ENCODE data around the gene RGS7.
"Not testable (repeated sequence)": the region's sequence is repeated elsewhere in the genome, so short reads cannot be mapped to it uniquely, and the experiment has no call there.

RGS7 gene

DNA sequence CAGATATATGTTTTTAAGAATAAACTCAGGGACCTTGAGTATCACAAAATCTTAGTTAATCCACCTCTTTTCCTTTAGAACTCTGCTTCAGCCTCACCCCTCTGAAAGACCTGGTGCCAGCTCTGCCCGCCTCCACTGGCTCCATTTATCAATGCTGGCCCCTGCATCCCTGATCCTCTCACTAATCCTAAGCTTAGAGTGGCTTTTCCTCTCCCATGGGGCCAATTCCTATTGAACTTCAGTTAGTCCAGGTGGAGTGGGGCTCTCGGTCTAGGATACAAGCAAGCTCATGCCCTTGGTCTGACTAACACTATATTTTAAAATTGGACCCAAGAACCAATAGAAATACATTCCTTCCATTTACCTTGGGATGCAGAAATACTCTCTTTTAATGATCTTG lies 87.0 kb downstream of the RGS7 start:
- no peak for DNase-seq

DNA sequence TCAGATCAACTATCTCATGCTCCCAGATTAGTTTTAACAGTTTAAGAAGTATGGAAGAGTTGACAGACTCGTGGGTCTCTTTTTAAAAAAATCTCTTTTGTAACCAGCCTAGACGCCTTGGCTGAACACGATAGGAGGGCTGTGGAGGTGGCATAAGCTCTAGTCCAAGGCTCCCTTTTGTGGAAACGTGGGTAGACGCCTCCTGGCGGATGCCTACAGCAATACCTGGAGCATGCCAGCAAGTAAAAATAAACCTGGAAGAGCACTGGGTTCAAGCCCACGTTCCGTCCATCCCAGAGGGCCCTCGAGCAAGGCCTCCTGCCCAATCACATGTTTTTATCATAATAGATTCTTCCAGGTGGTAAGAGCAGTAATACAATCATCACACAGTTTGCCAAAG lies 87.9 kb downstream of the RGS7 start:
- no peak for DNase-seq

DNA sequence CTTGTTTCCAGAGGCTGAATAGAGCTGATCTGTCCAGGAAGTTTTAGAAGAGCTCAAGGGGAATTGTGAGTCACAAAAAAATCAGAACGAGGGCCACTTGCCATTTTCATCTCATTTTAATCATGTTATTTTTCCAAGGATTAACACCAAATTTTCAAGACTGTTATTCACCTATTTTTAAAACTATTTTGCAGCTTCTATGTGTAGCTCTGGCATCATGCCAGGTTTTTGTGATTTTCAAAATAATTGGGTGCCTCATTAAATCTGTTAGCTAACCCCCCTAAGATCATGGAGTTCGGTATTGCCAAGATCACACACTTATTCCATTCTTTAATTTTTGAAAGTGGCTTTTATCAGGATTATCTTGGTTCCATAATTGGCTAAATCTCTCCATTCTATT lies 90.9 kb downstream of the RGS7 start:
- DNase-seq = no peak

DNA sequence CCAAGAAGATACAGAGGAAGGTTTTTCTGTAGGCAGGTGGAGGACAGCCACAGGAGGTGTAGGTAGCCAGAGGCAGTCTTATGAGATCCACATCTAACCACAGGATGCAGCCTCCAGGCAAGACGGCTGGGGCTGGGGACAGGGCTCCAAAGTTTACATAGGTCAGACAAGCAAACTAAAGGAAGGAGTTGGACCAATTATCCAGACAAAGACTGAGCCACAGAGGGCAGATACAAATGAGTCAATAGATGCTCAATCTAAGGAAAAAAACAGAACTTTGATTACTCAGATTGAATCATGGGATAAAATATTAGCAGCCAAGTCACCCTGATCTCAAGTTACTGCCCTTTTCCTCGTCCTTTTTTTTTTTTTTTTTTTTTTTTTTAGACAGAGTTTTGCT lies 91.6 kb downstream of the RGS7 start:
- no peak for DNase-seq

DNA sequence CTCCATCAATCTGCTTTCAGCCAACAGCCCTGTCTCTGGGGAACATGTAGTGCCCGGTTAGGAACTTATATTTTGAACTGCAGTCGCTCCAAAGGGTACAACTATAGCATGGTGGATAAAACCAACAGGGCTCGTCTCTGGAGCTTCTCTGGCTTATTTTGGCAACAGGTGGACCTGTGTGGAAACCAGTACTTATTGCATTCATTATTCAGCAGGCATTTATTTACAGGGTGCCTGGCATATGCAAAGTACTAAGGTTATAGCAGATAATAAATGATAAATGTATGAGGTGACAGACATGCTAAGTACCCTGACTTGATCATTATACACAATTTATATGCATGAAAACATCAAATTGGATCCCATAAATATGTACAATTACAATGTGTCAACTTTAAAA lies 93.7 kb downstream of the RGS7 start:
- DNase-seq = no peak

DNA sequence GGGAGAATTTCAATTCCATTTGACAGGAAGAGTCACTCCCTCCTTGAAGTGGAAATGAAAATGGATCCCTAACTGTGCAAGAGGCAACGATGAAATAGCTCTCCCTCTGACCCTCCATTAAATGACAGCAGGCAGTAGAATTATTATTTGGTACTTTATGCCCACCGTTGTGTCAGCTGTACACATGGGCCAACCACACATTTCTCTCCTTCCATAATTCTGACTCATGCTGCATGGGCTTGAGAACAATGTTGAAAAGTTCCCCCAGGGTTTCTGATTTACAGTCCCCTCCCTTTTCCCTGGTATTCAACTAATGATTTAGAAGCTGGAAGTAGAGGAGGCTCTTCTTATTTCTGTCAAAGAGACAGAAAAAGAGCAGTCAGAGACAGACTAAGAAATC lies 103.5 kb downstream of the RGS7 start:
- DNase-seq = no peak

DNA sequence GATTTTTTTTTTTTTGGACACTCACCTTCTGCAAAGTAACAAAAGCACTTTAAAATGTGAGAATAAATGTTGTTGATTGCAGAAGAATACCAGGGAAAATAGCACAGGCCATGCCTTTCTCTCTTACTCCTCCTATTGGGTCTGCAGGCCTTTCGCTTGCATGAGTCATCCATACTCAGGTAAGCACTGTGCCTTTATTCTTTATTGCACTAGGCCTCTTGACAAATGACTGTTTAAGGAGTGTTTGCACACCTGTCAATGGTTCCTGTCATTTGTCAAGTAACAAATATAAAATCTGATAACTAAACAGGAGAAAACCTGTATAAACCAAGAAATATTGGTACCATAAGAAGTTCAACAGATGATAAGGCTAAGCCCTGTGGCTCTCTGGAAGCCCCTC lies 106.5 kb downstream of the RGS7 start:
- no peak for DNase-seq

DNA sequence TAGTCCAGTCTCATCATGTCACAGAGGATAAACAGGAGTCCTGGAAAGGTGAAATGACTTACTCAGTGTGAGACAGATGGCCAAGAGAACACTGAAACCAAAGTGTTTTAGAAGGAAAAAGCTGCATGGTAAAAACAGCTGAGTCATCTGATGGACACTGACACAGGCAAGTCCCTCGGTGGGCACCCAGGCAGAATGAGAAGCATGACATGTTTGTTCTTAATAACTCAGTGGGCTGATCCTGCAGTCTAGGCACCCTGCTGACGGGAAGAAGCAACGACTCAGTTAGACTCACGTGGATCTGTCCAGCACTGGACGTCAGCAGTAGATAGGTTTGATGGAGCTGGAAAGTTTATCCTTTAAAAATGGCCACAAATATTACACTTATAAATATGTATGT lies 116.9 kb downstream of the RGS7 start:
- no peak for DNase-seq

DNA sequence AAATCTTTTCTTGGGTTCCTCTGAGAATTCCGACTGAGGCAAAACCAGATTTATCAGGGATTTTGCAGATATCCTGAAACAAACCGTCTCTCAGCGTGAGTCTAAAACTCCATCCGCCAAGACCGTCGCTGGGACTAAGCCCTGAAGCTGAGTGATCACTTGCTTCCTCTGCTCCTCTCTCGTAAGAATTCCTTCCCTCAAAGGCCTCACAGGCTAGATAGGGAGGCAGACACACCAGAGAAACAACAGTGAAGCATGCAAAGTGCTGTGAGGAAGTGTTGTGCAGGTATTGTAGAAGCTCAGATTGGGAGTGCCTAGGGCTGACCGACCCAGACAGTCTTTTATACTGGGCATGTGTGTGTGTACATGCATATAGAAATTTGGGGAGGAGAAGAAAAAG lies 119.1 kb downstream of the RGS7 start:
- no peak for DNase-seq

DNA sequence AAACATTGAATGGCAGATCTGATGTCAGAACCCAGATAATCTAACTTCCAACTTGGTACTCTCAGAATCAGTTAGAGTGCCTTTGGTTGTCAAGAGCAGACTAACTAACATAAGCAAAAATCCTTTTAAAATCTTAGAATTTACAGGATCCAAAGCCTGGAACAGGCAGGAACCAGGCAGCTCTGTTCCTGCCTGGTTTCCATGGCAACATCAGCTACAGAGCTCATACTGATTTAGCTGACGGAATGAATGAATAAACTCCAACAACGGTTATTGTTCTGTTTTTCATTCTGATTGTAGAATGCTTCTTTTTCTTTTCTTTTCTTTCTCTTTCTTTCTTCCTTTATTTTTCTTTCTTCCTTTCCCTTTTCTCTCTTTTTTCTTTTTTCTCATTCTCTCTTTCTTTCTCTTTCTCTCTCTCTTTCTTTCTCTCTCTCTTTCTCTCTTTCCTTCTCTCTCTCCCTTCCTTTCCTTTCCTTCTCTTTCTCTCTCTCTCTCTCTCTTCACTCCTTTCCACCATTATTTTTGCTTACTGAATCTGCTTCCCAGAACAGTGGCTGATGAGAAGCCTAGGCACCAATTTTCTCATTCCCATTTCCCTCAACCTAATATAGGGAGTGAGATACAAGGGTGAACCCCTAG lies 121.6 kb downstream of the RGS7 start:
- no peak for DNase-seq

DNA sequence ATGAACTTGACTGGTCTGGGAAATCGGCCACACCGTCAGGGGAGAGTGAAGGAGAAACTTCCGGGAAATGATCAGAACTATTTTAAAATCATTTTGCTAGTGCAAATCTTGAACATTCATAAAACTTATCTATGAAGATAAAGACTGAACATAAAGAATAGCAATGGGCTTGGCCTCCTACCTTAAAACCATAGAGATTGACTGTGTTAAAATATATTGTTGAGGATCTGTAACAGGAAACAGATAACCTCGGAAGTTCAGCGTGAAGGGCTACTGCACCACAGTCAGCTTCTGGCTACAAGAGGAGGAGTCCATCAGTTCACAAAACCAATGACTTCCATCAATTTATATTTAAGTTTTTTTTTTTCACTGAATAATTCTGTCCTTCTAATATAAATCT lies 127.3 kb downstream of the RGS7 start:
- DNase-seq = no peak

DNA sequence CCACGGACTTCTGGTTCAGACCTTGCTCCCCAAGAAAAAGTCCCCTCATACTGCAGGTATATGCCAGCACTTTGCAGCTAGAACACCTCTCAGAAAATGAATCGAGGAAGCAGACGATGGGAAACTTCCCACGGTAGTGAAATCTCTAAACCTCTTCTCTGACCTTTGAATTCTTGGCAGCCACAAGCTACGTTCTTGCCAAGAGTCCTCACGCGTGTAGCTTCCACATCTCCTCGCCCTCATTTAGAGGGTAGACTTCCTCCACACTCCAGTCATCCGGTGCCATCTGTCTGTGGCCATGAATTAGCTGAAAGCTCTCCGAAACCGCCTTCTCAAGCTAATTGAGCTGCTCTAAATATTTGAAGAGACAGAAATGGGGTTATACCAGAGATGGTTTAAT lies 127.8 kb downstream of the RGS7 start:
- DNase-seq = no peak

DNA sequence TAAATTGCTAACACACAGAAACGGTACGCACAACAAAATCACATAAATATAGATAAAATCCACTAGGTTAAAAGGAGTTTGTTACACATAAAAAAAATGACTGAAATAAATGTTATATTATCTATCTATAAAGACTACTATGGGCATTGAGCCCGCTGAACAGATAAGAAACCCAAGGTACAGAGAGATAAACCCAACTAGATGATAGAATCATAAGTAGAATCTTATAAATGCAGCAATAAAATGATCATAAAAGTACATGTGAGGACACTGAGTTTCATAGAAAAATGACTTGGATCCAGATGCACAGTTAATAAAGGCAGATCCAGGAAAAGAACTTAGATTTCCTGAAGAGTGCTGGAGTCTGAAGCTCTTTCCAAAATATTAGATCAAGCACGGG lies 128.7 kb downstream of the RGS7 start:
- DNase-seq = no peak

DNA sequence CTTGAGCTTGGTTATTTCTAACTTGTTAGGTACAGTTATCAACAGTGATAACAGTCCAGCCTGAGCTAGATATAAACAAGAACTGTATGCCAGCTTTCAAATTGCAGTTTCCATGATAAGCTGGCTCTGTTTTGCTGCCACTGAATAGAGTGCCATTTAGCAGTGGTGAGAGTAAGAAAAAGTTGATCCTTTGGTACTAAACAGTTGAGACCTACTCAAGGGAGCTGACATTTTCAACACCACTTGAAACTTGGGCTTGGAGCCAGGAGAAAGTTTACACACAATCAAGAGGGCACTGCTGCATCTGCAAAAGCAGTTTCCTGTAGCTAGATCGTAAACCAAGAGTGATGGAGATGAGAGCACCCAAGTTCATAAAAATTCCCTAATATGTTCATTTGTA lies 131.3 kb downstream of the RGS7 start:
- no peak for DNase-seq

DNA sequence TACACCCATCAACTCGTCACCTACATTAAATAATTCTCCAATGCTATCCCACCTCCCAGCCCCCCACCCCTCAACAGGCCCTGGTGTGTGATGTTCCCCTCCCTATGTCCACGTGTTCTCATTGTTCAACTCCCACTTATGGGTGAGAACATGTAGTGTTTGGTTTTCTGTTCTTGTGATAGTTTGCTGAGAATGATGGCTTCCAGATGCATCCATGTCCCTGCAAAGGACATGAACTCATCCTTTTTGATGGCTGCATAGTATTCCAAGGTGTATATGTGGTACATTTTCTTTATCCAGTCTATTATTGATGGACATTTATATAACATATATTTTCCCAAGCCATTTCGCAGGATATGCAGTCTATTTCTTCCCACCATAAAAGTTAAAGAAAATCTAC lies 132.8 kb downstream of the RGS7 start:
- DNase-seq = not testable (repeated sequence)

DNA sequence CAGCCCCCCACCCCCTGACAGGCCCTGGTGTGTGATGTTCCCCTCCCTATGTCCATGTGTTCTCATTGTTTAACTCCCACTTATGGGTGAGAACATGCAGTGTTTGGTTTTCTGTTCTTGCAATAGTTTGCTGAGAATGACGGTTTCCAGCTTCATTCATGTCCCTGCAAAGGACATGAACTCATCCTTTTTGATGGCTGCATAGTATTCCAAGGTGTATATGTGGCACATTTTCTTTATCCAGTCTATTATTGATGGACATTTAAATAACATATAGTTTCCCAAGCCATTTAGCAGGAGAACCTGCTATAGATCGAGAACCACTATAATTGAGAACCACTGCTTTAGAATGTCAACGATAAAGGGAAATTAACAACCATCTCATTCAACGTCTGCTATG lies 134.2 kb downstream of the RGS7 start:
- DNase-seq = not testable (repeated sequence)

DNA sequence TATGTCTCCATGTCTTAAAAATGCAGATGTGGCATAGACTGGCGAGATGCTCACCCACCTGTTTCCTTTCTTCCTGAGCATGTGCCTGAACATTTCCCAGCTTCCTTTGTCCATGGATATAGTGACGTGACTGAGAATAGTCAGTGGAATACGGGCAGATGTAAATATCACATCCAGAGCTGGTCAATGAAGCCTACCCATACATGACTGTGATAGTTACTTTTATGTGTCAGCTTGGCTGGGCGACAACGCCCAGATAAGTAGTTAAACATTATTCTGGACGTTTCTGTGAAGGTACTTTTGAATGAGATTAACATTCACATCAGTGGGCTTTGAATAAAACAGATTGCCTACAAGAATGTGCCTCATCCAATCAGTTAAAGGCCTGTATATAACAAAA lies 135.7 kb downstream of the RGS7 start:
- no peak for DNase-seq

DNA sequence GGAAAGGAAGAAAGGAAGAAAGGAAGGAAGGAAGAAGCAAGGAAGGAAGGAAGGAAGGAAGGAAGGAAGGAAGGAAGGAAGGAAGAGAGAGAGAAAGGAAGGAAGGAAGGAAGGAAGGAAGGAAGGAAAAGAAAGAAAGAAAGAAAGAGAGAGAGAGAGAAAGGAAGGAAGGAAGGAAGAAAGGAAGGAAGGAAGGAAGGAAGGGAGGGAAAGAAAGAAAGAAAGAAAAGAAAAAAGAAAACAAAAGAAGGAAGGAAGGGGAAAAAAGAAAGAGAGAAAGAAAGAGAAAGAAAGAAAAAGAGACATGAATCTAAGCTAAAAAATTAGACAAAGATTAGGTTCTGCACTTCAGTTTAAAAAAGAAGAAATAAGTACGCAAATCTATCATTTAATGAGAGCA lies 136.1 kb downstream of the RGS7 start:
- not testable (repeated sequence) for DNase-seq

DNA sequence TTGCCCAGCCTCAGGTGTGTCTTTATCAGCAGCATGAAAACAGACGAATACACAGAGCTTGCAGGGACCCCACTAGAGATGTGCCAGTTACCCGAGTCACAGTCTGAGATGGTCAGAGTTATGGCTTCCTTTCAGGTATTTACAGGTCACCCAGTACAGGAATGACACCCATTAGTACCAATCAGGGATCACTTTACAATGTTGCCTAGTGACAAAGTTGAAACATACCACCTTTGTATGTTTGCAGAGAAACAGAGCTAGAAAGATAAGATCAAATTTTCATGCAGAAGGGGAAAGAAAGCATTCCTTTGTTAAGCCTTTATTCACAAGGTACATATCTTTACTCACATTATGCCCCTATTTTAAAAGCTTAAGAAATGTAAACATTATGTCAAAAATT lies 137.6 kb downstream of the RGS7 start:
- no peak for DNase-seq

DNA sequence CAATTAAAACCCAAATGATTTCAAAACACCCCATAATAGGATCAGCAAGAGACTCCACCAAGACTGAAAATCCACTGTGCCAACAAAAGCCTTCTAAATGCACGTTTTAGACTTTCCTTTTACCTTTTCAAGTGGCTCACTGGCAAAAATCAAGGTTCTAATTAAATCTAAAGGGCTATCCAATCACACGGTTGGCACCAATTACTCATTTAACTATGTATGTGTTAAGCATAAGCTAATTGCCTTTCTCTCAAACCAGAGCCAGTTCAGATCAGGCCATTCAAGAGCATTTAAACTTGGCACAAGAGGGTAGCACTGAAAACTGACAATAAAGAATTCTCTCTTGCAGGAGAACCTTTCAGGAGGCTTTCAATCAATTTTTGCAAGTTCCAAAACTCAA lies 139.5 kb downstream of the RGS7 start:
- DNase-seq = no peak

DNA sequence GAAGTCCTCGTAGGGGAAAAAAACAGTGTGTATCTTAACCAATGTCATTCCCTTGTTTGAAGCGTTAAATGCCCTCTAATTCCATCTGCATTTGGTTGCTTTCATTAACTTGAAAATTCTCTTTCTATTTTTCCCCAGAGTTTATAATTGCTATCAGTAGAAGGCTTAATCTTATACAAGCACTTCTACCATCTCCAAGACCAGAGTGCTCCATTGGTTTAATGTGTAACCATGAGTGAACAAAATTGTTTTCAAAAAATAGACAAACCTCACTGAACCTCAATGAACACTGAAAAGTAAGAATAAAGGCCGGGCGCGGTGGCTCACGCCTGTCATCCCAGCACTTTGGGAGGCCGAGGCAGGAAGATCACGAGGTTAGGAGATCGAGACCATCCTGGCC lies 141.3 kb downstream of the RGS7 start:
- DNase-seq = no peak

DNA sequence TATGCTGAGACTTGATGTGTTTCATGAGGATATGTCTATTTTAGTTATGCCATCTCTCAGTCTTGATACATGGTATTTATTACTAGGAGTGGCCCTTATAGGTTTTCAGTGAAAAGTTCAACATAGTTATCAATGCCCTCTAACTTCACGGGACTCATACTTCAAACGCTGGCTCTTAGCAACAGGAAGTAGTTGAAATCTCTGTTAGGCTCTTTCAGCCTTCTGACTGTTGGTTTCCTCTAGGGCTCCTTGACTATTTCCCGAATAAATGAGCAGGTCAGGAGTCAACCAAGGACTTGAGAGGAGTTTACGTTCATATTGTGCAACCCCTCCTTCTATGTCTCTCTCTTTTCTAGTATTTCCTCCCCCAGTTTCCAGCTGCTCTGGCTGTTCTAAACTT lies 141.8 kb downstream of the RGS7 start:
- no peak for DNase-seq

DNA sequence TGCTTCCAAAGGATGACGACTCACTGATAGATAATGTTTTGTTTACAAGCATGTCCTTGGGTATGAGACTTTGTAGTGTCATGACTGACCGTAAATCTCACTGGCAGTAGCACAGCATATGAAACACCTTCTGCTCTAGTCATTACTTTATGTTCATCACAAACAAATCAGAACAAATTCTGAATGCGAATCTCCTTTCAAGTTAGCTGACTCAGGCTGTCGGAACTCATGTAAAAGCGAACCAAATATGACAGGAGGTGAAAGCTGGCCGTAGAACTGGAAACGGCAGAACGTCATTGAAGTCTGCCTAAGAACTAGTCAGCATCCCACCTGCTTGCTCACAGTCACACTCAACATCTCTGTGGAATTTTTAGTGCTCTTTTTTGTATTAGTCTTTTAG lies 143.9 kb downstream of the RGS7 start:
- no peak for DNase-seq

DNA sequence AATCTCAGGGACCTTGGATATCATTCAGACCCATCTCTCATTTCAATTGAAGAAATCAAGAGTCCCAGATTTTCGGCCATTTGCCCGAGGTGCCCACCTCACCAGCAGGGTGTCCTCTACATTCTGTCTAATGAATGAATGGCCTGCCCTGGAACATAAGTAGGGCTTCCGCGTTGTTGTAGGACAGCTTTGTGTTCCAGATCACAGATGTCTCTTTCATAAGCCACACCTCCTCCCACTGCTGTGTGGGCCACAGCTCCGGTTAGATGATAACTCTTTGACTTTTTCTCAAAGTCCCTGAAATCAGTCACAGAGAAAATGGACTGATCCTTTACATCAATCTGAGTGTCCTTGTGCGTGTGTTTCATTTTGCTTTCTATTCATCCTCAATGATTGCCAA lies 144.4 kb downstream of the RGS7 start:
- no peak for DNase-seq

DNA sequence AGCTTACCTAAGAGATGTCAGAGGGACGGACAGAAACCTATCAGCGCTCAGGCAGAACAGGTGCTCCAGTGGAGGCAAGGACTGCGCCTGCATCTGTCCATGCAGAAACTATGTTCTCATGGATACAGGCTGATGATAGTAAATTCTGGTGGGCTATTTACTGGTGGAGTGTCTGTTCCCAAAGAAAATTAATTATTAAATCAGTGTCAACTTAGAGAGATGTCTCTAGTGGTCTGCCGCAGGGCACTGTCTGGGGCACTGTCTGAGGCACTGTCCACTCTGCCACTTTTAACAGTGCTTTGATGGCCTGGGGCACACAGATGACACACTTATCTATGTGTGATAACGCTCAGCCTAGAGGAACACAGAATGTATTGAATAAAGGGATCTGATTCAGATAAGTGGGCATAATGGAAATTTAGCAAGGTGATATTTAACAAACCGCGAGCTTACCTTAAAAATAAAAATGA lies 148.1 kb downstream of the RGS7 start:
- no peak for DNase-seq

DNA sequence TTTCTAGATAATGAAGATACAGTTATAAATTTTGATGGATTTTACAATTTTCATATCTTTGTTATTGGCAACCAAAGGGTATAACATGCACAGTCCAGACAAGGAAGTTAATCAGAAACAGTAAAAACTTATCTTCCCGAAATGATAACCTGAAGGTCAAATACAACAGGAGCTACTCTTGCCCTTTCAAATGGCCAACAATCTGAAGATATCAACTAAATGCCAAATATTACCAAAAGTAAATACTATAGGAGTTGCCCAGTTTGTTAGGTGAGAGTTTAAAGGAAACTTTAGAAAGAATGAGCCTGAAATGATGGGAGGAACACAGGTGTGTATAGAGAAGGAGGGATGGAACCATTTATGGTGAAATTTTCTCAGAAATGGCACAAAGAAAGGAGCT lies 153.2 kb downstream of the RGS7 start:
- DNase-seq = no peak

All from stimulated activated CD4-positive, alpha-beta T cell treated with anti-CD3 and anti-CD28 coated beads, Interleukin-15, amount 100 ng/mL, for 24 hours (primary cell).